GM21737 (cell line): ENCODE measurements around the gene PGAM1.
"Not testable (repeated sequence)": the region's sequence is repeated elsewhere in the genome, so short reads cannot be mapped to it uniquely, and the experiment has no call there.

ENCODE experiments used
- ATAC-seq: cut with Tn5 transposase; IDR thresholded peaks from one replicate; pipeline ENCODE4 v1.9.1; 2021; ENCODE audit warnings: mild to moderate bottlenecking, moderate library complexity; ENCODE audit not compliant: unreplicated experiment

Gene PGAM1

GRCh38 chr10:97454330-97455036 lies 28.5 kb downstream of the PGAM1 start:
- ATAC-seq: no peak

GRCh38 chr10:97456034-97456685 lies 30.2 kb downstream of the PGAM1 start:
- no peak for ATAC-seq

- no peak for ATAC-seq
Observed at GRCh38 chr10:97456686-97457065, 30.7 kb downstream of the PGAM1 start.

GRCh38 chr10:97459111-97459510 lies 33.1 kb downstream of the PGAM1 start:
- ATAC-seq: no peak

GRCh38 chr10:97459933-97460332 lies 33.9 kb downstream of the PGAM1 start:
- ATAC-seq: no peak

- no peak for ATAC-seq
Observed at GRCh38 chr10:97462309-97462708, 36.3 kb downstream of the PGAM1 start.

GRCh38 chr10:97463363-97464132 lies 37.6 kb downstream of the PGAM1 start:
- ATAC-seq: no peak

- ATAC-seq: no peak
Observed at GRCh38 chr10:97464226-97464625, 38.2 kb downstream of the PGAM1 start.

- no peak for ATAC-seq
Observed at GRCh38 chr10:97465982-97466381, 40.0 kb downstream of the PGAM1 start.

- no peak for ATAC-seq
Observed at GRCh38 chr10:97466755-97467154, 40.8 kb downstream of the PGAM1 start.

- no peak for ATAC-seq
Observed at GRCh38 chr10:97468162-97468561, 42.2 kb downstream of the PGAM1 start.

GRCh38 chr10:97468781-97469180 lies 42.8 kb downstream of the PGAM1 start:
- ATAC-seq: not testable (repeated sequence)

- no peak for ATAC-seq
Observed at GRCh38 chr10:97474918-97475317, 48.9 kb downstream of the PGAM1 start.

- ATAC-seq: no peak
Observed at GRCh38 chr10:97475936-97476594, 50.1 kb downstream of the PGAM1 start.

- ATAC-seq: not testable (repeated sequence)
Observed at GRCh38 chr10:97479410-97479809, 53.4 kb downstream of the PGAM1 start.

- no peak for ATAC-seq
Observed at GRCh38 chr10:97479939-97480338, 53.9 kb downstream of the PGAM1 start.

GRCh38 chr10:97481071-97481470 lies 55.1 kb downstream of the PGAM1 start:
- ATAC-seq: no peak

GRCh38 chr10:97482381-97482780 lies 56.4 kb downstream of the PGAM1 start:
- ATAC-seq: no peak
